GM19240 (cell line): ENCODE results near the gene GSKIP.
"Not testable (repeated sequence)": the region's sequence is repeated elsewhere in the genome, so short reads cannot be mapped to it uniquely, and the experiment has no call there.

Experiments used
- DNase-seq: peaks from one replicate; pipeline ENCODE4 v3.0.0; 2011; ENCODE audit warnings: low spot score; ENCODE audit not compliant: insufficient read length

The GSKIP gene, protein sequence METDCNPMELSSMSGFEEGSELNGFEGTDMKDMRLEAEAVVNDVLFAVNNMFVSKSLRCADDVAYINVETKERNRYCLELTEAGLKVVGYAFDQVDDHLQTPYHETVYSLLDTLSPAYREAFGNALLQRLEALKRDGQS

DNA sequence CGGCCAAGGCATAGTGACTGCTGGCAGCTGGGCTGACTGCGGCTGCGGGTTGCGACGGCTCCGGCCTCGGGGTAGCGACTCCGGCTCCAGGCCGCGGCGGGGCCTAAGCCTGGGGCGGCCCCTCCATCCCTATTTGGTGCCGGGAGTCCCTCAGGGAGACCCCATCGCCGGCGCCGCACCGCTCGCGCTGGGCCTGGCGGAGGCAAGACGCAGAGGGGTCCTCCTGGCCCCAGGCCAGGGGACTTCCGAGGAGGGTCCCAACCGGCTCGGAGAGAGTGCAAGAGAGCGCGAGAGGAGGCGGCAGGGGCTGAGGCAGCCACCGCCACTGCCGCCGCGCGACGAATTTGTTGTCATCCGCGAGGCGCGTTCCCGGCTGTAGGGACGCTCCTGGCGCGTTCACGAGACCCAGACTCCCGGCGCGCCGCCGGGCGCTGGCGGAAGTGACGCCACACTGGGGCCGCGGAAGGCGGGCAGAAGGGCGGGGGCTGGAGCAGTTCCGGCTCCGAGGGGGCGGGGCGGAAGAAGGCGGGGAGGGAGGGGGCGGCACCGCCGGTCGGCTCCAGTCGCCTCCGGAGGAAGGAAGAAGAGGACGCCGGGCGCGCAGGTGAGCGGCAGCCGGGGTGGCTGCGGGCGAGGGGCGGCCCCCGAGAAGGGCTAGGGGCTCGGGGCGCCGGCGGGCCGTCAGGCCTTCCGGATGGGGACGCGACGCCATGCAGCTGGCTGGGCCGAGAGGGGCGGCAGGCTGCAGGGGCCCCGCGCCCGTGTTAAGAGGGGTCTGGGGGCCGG, at the start of gene GSKIP, which contains the start of gene ATG2B:
TSS of gene GSKIP (plus strand) at position 562 of the 786 bp plus-strand sequence. CDS start 18,722 bp downstream, outside the sequence.
TSS of gene ATG2B (minus strand) at position 377 of the 786 bp plus-strand sequence. CDS start at position 12, 365 bp downstream.
- peak; percentile 56 for DNase-seq

DNA sequence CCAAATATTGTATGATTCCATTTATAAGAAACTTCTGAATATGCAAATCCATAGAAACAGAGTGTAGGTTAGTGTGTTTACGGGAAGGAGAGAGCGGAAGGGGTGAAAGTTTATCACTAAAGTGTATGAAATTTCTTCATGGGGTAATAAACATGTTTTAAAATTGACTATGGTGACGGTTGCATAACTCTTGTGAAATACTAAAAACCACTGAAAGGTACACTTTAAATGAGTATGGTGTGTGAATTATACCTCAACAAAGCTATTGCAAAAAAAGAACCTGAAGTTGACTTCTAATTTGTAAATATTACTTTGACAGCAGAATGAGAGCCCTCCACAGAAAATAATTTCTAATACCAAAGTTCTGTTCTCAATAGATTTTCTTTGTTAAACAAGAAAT, 47.2 kb upstream of the GSKIP start:
- no peak for DNase-seq

DNA sequence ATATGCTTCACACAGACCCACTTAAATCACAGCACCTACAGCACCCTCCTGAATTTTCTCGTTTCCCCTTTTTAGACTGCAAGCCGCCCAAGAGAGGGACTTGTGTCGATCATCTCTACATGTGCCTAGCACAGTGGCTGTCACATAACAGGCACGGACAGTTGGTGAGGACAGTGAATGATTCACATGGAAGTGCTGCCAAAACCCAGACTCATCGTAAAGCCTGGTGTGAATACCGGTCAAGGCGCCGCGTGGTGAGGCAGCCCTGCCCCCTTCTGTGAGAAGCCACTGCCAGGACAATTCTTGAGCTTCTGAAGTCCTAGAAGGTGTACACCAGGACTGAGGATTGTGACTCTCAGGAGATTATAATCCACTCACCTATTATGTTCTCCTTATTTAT, 44.5 kb upstream of the GSKIP start:
- DNase-seq, result no peak

DNA sequence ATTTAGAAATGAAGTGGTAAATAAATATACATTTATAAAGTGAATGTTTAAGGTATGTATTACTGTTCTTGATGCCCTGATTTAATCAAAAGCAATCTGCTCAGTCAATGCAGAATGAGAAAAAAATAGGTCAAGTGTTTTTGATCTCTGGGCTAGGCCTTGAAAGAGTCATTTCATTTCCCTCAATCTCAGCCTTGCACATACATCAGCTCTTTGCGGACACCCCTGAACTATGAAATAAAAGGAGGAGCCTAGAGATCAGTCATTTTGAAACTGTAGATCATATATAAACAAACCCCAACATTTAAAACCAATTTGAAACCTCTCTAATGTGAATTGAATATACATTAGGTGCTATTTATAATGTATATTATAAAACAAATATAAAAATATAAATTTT, 42.7 kb upstream of the GSKIP start:
- DNase-seq, result no peak

DNA sequence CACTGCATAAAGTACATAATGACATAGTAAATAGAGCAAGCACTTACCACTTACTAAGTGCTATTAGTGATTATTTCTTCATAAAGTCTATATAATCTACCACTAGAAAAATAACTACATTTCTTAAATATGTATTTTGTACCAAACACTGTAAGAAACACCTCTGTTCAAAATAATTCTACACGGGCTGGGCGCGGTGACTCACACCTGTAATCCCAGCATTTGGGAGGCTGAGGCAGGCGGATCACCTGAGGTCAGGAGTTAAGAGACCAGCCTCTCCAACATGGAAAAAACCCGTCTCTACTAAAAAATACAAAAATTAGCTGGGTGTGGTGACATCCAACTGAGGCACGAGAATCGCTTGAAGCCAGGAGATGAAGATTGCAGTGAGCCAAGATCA, 39.1 kb upstream of the GSKIP start:
- DNase-seq, result no peak

DNA sequence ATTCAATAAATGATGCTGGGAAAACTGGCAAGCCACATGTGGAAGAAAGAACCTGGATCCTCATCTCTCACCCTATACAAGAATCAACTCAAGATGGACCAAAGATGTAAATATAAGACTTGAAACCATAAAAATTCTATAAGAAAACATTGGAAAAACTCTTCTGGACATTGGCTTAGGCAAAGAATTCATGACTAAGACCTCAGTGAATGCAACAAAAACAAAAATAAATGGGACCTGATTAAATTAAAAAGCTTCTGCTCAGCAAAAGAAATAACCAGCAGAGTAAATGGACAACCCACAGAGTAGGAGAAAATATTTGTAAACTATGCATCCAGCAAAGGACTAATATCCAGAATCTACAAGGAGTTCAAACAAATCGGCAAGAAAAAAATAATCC, 24.8 kb upstream of the GSKIP start:
- DNase-seq, result no peak

DNA sequence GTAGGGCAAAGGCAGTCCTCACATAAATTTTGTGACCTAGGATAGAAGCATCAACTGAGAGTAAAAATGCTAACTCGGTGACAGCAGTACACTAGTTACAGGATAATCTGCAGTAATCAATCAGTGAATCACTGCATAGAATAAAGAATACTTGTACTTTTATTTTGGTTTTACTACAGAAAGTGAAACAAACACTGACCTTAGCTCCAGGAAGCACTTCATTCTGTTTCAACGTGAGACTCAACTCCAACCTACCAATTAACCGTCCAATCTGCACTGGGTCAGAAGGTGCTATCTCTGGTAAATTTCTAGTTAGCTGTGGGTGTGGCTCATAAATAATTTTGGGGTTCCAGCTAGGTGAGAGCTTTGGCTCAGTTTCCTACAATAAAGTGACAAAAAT, 22.0 kb upstream of the GSKIP start:
- no peak for DNase-seq

DNA sequence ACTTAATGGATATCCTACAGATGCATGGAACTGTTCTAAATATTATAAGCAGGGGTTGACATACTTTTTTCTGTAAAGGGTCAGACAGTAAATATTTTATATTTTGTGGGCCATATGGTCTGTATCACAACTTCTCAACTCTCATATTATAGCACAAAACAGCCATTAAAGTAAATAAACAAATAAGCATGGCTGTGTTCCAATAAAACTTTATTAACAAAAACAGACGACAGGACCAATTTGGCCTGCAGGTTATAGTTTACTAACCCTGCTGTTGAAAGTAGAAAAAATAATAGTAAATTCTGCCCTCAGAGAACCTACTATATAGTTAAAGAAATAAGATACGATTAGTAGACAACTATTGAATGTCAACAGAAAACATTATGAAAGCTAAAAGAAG, 17.7 kb upstream of the GSKIP start:
- DNase-seq, result no peak

DNA sequence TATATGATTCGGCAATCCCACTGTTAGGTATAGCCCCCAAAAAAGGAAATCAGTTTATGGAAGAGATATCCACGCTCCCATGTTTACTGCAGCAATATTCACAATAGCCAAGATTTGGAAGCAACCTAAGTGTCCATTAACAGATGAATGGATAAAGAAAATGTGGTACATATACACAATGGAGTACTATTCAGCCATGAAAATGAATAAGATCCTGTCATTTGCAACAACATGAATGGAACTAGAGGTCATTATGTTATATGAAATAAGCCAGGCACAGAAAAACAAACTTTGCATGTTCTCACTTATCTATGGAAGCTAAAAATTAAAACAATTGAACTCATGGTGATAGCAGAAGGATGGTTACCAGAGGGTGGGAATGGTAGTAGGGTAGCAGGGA, 15.4 kb upstream of the GSKIP start:
- DNase-seq, result not testable (repeated sequence)

DNA sequence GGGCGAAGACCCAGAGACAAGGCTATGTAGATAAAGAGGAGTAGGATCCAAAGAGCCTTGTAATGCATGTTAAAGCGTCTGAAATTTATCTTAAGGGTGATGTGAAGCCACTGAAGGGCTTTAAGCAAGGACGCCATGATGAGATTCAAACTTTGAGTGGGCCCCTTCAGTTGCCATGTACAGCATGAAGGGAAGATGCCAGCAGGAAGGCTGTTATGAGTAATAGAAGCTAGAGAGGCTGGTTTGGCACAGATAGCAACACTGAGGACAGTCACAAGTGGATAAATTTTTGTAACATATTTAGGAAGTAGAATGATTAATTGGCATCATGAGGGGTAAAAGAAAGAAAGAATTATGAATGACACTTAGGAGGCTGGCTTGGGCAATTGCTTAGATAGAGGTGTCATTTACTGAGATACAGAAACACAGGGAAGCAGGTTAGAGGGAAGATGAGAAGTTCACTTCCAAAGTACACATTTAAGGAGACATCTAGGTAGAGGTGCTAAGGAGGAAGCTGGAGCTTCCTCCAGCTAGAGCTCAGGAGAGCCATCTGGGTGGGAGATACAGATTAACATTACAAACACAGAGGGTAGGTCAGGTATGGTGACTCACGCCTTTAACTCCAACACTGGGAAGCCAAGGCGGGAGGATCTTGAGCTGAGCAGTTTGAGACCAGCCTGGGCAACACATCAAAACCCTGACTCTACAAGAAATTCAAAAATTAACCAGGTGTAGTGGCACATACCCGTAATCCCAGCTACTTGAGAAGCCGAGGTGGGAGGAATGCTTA, 13.8 kb upstream of the GSKIP start:
- no peak for DNase-seq

DNA sequence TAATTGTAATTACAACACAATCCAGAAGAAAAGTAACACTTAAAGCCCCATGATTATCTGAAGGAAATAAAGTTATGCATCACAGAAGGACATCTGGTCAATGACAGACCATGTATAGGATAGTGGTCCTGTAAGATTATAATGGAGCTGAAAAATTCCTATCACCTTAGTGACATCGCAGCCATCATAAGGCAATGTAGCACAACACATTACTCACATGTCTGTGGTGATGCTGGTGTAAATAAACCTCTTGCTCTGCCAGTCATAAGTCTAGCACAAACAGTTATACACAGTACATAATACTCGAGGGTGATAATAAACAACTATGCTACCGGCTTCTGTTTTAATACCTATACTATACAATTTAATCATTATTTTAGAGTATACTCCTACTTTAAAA, 11.3 kb upstream of the GSKIP start:
- no peak for DNase-seq

DNA sequence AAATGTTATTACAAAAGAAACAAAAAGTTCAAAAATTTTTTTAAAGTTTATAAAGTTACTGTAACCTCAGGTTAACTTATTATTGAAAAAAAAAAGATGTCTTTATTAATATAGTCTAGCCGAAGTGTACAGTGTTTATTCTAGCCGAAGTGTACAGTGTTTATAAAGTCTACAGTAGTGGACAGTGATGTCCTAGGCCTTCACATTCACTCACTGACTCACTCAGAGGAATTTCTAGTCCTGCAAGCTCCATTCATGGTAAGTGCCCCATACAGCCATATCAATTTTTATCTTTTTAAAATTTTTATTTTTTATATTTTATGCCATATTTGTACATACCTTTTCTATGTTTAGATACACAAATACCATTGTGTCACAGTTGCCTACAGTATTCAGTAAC, 10.6 kb upstream of the GSKIP start:
- no peak for DNase-seq

DNA sequence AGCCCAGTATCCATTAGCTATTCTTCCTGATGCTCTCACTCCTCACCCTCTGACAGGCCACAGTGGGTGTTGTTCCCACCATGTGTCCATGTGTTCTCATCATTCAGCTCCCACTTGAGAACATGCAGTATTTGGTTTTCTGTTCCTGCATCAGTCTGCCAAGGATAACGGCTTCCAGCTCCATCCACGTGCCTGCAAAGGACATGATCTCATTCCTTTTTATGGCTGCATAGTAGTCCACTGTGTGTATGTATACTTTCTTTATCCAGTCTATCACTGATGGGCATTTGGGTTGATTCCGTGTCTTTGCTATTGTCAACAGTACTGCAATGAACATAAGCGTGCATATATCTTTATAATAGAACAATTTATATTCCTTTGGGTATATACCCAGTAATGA, 9.1 kb upstream of the GSKIP start:
- no peak for DNase-seq

DNA sequence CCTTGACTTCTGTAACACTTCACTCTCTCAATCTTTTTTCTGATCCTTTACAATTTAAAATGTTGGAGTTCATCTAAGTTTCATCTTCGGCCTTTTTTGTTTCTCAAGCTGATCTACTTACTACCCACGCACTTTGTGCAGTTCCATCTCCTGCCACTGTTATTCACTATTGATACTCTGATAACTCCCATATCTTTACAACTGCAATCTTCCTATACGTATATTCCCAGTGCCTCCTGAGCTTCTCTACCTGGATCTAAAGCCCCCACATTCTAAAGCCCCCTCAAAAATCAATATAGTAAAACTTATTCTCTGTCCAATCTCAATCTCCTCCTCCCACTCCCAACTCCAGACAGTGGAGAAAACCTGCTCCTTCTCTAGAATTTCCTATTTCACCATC, 6.1 kb upstream of the GSKIP start:
- DNase-seq, result no peak

DNA sequence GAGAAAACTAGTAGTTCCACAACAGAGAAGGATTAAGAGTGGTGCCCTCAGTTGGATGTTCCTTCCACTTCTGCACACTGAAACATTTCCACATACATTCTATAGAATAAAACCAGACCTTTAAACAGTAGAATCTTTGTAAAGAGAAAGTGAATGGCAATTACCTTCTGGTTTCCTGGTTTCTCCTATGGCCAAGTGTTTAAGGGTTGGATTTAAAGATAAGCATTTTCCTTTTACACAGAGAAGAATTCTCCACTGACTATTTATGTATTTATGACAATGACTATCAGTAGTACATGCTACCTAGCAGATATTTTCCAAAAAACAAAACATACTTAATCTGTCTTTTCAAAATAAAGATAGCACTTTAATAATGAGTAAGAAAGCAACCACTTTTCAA, 3.4 kb upstream of the GSKIP start:
- DNase-seq, result no peak

DNA sequence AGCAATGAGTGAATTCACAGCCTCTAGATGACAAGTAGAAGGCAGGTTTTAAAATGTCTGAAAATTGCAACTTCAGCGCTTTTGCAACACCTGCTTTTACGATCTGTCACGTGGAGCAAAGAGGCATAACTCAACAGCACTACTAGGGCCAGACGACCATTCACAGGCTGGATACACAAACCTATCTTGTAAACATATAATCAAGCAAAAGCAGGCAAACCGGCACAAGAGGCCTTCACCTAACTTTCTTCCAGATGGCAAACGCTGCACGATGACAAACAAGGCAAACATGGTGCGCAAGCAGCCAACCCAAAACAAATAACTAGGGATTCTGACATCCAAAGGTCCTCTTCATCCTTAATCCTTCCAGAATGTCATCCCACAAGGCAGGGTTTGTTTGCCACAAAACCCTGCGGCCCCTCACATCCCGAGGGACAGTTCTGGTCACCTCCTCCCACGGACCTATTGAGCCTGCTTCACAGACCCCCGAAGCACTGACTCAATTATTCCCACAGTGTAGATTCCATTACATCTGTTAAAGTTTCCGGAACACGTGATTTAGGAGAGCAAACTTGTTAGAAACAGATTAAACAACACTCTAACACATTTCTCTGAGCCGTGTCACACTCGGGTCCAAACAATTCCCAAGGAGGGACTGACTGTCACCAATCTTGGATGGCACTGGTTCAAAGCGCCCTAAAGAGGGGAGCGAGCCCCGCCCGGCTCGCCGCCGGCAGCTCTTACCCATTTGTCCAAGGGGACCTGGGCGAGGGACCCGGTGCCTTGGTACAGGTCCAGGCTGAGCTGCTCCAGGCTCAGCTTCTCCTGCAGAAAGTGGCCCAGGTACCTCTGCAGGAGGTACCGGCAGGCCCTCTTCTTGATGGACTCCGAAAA, 1.0 kb upstream of the GSKIP start:
- DNase-seq, result no peak

DNA sequence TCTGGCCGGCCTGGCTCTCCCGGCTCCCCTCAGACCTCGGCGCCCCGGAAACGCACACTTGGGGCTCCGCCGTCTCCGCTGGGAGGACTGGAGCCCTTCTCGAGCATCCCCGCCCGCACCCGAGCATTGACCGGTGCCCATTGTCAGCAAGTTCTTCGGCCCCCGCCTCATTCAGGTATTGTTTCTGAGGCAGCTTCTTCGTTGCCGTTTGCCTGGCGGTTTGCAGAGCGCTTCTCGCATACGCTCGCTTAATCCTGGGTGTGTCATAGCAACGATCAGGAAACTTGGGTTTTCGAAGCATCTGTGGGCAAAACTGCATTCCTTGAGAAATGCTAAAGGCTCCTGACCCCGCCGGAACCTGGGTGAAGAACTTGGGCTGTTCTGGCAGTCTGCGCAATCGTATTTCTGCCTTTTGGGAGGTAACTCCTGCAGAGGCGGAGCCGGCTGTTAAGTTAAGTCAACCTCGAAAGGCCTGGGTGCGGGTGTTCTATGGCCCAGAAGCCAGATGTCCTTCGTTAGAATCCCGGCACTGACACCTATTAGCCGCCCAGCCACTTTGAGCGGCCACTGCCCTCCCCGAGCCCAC, 518 bp downstream of the GSKIP start:
- DNase-seq, result no peak

DNA sequence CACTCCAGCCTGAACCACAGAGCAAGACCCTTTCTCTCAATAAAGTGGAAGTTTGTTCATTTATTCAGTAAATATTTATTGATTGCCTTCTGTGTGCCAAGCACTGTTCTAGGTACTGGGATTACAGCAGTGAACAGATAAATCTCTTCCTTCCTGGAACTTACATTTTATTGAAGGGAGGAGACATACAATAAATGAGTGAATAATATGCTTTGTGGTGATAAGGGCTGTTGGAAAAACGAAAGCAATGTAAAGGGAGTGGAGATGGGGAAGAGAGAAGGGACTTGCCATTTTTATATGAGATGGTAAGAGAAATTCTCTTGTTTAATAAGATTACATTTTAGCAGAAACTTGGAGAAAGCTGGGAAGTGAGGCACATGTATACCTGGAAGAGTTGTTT, 1.6 kb downstream of the GSKIP start:
- DNase-seq, result no peak

DNA sequence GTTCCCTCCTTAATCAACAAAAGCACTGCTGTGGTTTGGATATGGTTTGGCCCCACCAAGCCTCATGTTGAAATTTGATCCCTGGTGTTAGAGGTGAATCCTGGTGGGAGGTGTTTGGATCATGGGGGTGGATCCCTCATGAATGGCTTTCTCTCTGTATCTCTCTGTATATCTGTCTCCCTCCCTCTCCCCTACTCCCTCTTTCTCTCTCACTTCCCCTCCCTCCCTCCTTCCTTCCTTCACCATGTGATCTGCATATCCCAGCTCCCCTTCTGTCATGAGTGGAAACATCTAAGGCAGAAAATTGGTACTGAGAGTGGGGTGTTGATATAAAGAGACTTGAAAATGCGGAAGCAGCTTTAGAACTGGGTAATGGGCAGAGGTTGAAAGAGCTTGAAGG, 5.2 kb downstream of the GSKIP start:
- no peak for DNase-seq

DNA sequence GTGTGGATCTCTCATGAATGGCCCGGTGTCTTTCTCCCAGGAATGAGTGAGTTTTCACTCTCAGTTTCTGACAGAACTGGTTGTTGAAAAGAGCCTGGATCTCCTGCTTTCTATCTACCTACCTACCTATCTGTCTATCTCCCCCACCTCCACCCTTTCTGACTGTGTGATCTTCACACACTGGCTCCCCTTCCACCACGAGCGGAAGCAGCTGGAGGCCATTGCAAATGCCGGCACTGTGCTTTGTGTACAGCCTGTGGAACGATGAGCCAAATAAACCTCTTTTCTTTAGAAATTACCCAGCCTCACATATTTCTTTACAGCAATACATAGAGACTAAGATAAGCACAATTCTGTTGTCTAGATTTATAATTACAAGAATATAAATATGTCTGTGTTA, 7.2 kb downstream of the GSKIP start:
- DNase-seq, result no peak

DNA sequence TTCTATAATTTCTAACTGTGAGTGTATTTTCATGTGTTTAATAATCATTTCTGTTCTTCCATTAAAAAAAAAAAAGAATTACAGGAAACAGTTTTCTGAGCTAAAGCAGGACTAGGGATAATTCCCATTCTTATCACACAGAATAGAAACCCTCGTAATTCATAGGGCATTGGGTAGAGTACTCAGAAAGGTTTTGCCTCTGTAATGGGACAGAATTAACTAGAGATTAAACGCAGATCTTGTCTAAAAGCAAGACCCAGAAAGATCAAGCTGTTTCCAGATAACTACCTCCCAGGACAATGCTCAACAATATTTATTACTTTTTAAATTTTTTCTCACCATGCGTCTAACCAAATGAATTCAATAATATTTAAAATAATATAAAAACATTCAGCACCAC, 10.2 kb downstream of the GSKIP start:
- no peak for DNase-seq
